NCI-H2107 treated with DMSO at 0.1 percent for 48 hours (cell line): Measurements from ENCODE around the gene EDAR.

Experiments used
- DNase-seq: peaks from one replicate; lab custom pipeline; 2025; ENCODE audit not compliant: unreplicated experiment; lab: John Stamatoyannopoulos, UW

EDAR gene

DNA sequence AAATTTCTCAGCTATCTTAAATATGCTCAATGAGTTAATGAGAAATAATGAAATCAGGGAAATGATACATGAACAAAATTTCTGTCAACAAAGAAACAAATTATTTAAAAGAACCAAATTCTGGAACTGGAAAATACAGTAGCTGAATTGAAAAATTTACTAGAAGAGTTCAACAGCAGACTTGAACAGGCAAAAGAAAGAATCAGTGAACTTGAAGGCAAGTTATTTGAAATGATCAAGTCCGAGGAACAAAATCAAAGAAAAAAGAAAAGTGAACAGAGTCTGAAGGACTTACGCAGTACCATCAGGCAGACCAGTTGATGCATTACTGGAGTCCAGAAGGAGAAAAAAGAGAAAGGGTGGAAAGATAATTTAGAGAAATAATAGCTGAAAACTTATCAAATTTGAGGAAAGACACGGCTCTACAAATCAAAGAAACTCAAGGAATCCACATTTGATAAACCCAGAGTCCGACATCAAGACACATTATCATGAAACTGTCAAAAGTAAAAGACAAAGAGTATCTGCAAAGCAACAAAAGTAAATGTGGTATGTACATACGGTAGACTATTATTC lies 118.9 kb downstream of the EDAR start:
- no peak for DNase-seq

DNA sequence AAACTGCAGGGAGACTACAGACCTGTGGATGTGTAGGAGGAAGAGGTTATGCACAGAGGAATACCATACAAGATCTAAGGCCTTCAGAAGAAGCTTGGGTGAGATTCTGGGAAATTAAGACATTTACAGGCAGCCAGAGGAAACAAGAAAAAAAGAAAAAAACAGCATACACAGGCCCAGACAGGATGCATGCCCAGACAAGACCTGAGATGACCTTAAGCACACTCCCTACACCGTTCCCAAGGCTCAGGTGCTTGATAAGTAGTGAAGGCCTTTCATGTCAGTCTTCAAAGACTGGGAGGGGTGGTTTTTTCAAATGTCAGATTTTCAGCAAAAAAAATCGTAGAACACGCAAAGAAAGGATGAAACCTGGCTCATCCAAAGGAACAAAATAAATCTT lies 119.5 kb downstream of the EDAR start:
- no peak for DNase-seq

DNA sequence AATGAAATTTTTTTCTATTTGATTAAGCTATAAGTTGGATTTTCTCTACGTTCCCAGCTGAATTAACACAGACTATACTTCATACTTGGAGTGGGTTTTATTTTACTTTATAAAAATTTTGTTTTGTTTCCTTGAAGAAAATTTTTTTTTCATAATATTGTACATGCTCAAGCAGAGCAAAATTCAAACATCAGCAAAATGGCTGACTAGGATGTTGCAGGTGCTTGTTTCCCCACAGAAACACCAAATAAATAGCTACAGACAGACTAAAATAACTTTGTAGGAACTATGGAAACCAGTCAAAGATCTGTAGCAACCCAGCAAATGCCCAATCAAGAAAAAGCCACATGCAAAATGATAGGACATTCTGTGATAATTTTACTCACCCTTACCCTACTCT lies 120.1 kb downstream of the EDAR start:
- DNase-seq: no peak

DNA sequence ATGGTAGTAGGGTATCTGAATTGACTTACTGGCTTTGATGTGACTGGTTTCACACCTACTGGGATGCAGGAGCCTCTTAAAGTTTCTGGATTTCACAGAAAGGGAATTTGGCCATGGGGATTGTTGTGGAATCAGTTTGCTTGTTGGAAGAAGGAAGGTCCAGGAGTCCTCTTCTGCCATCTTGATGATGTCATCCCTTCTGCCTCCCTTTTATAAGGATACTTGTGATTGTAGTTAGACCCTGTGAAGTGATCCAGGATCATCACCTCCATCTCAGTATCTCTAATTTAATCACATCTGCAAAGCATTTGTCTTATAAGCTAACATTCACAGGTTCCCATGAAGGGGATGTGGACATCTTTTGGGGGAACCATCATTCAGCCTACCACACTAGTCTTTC lies 123.0 kb downstream of the EDAR start:
- DNase-seq: no peak

DNA sequence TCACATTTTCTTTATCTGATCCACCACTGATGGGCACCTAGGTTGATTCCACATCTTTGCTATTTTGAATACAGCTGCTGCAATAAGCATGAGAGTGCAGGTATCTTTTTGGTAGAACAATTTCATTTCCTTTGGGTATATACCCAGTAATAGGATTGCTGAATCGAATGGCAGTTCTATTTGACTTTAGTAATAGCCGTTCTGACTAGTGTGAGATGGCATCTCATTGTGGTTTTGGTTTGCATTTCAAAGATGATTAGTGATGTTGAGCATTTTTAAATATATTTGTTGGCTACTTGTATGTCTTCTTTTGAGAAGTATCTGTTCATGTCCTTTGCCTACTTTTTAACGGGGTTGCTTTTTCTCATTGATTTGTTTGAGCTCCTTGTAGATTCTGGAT lies 130.1 kb downstream of the EDAR start:
- no peak for DNase-seq

DNA sequence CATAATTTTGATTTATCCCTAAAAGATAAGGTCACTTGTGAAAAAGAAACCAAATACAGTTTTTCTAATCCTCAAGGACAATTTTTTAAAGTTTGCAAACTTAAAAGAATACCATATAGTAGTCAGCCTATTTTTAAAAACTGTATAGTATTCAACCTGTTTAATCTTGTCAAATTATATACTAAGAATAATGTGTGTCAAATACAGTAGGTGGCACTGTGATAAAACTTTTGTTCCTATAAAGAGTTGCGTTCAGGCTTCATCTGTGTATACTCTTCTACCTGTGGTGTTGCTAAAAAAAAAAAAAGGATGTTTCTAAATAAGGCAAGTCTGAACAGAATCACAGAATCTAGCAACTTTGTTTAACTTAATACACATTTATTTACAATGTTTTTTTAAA lies 133.8 kb downstream of the EDAR start:
- DNase-seq: peak; percentile 14

DNA sequence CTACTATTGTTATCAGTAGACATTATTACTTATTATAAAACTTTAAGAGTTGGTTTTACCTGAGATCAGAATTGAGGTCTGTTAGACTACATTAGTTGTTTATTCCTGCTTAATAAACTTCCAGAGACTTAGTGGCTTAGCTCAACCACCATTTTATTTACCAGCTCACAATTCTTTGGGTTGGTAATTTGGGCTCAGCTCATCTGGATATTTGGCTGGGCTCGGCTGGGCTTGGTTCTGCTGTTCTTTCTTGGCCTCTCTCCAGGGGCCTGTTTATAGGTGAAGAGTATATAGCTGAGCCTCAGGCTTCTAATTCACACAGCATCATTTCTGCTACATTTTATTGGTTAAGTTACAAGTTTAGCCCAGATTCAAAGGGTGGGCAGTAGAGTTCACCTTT lies 134.5 kb downstream of the EDAR start:
- no peak for DNase-seq

DNA sequence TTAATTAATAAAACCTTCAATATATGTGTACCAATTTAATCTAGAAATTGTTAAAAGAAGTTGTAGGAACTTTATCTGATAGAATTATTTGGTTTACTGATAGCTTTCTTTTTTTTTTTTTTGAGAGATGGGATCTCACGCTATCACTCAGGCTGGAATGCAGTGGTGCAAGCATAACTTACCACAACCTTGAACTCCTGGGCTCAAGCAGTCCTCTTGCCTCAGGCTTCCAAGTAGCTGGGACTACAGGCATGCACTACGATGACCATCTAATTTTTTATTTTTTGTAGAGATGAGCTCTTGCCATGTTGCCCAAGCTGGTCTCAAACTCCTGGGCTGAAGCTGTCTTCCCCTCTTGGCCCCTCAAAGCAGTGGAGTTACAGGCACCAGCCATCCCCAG lies 135.6 kb downstream of the EDAR start:
- no peak for DNase-seq

DNA sequence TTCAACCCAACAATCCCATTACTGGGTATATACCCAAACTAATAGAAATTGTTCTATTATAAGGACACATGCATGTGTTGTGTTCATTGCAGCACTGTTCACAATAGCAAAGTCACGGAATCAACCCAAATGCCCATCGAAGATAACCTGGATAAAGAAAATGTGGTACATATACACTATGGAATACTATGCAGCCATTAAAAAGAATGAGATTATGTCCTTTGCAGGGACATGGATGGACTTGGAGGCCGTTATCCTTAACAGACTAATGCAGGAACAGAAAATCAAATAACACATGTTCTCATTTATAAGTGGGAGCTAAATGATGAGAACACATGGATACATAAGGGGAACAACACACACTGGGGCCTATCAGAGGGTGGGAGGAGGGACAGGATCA lies 136.6 kb downstream of the EDAR start:
- DNase-seq: no peak

DNA sequence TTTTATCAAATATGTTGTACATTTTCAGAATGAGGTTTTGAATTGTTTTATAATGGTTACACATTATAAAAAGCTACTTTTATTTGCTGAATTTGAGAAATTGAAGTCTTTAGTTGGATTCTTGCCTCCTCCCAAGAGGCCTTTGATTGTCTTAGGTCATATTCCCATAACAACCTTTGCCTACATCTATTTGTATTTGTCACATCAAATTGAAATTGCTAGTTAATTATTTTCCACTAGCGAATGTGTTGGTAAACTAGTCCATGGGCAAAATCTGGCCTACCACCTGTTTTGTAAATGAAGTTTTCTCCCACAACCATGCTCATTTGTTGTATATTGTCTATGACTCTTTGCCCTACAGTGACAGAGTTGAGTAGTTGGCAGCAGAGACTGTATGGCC lies 142.0 kb downstream of the EDAR start:
- no peak for DNase-seq

DNA sequence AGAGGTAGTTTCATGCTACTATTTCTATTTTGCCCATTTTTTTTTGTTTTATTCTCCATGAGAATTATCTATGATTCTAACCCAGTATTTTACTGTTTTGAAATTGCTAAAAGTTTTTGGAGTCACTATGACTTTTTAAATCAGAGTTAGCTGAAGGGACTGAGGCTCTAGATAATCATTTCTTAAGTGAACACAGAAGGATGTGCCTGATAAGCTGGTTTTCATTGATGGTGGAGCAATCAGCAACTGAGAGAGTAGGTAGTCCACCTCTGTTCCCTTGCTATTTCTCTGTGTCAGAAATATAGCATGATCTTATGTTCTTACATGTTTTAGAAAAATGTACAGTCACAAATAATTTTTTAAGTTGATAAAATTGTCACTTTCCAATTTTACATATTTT lies 143.1 kb downstream of the EDAR start:
- DNase-seq: no peak
